HG02798 (cell line): ENCODE results near the gene GABRR2.

Experiments
- ATAC-seq: cut with Tn5 transposase; IDR thresholded peaks from one replicate; pipeline ENCODE4 v1.9.1; 2021; ENCODE audit warnings: mild to moderate bottlenecking; ENCODE audit not compliant: unreplicated experiment, poor library complexity

GABRR2 gene

DNA sequence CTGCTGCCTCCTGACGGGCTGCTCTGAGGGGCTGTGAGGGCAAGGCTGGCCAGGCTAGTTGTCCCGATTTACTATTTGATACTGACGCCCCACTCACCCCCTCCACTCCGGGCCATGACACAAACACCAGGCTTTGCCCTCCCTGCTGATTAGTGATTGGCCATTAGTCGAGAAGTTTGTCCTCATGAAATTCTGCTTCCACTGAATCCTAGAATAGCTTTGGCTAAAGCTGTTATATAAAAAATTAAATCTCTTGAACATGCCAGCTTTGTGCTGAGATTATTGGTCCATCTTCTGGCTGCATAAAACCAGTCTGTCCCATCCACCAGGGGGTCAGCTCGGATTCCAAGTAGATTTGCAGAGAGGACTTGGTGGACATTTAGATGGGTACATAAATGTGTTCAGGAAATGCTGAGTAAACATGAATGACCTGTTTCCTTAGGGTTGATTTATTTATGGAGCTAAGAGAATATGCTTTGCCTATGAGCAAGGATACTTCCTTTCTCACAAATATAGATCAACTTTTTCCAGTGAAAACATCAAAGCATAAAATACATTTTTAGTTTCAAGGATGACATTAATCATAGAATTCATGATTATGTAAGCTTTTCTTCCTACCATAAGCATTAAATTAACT, at the start of gene GABRR2:
Gene GABRR2, minus strand, starts transcription at position 51 of the 637 bp plus-strand sequence. CDS start 134 bp downstream, outside the sequence.
- ATAC-seq = no peak

DNA sequence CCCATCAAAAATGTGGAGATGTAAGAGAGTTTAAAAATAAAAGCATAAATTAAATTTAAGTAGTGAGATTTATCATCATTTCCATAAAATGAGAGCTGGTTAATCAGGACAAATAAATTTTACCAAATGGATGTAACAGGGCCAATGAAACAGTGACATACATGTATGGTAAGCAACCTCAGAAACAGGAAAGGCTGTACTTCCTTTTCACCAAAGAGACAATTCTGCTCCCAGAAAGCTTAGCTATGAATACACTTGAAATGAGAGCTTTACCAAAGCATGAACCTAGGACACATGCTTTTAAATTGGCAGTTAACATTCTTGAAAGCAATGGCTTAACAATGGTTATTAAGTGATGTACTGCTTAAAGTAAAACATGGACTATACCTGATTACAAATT, 49.5 kb upstream of the GABRR2 start:
- ATAC-seq = no peak

DNA sequence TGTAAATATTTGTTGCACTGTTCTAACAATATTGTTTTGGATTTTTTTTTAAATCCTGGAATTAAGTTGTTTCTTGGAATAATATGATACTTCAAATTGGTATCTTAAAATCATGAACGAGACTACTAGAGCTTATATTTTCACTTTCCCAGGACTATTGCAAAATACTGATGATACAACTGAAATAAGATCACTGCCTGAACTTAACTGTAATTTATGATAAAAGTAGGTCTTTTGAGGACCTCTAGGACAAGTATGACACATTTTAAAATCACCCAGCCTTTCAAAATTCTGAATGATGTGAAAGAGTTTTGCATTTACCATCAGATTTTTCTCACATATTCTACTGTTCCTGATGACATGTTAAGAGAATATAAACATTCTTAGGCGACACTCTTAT, 46.1 kb upstream of the GABRR2 start:
- ATAC-seq = no peak

DNA sequence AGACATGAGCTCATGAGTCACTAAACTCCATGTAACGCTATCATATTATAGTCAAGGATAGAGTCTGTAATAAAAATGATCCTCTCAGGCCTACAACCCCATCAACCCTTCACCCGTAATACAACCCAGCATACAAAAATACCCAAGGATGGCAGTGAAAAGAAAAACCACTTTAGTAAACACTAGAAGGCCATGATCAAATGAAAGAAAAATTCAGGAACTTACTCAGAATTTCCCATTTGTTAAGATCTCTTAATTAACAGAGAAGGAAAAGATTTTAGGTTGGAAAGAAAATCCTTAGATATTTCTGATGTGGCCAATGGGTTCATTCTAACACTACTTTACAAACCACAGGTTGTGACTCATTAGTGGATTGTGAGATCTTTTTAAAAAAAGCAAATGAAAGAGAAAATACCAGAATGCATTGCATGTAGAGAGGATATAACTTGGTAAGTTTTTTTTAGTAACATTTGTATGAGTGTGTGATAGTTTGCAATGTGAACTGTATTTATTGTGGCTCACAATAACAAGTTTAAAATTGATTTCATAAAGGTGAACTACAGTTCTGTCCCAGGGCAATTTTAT, 45.4 kb upstream of the GABRR2 start:
- ATAC-seq = peak; percentile 51

DNA sequence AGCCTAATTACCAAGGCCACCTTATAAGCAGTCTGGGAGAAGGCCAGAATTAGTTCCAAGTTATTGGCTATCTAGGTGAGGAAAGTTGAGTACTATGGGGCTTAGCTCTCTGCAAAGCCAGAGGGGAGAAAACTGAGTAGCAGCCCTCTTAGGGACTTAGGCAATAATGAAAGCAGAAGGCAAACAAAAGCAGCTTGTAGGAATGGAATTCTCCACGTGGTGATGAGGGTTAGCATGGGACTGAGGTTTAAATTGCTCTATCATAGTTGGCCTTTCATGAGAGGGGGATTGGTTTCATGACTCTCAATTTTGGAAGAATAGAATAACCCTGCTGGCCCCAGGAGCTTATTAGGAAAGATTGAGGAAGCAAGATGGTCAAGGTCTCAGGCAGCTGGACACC, 44.5 kb upstream of the GABRR2 start:
- no peak for ATAC-seq

DNA sequence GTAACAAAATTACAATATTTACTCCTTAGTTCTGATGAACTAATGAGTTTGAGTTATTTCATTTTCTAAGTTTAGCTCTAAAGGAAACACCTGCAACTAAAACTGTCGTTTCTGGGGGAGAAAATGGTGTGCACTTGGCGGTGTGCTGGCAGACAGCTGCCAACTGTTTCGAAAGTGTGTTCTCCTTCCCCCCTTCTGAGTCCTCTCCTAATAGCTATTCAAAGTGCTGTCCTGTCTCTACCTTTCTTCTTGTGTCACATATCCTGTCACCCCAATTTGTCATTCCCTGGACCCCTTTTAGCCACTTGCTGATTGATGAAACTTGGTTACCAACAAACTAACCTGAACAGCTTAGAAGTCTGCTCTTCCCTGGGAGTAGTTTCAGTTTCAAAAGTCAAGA, 42.3 kb upstream of the GABRR2 start:
- ATAC-seq = peak; percentile 57

DNA sequence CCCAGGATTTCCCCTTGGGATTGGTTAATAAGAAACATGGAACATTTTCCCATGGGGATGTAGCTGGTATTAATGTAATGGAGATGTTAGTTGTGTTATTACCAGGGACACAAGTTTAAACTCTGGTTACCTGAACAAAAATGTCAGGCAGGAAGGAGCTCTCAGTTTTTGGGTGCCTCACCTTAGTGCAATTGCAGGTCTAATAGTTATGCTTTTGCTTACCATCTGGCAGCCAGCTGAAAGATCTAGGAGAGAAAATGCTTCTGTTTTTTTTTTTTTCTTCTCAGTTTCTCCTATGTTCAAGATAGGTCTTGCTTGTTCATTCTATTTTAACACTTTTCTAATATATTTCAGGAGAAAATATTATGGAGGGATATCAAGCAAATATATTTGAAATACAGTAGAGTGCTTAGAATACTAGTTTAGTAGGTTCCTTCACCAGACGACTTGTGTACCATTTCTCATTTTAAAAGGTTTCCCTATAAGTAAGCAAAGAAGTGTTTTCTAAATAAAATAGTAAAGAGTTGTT, 41.6 kb upstream of the GABRR2 start:
- ATAC-seq = no peak

DNA sequence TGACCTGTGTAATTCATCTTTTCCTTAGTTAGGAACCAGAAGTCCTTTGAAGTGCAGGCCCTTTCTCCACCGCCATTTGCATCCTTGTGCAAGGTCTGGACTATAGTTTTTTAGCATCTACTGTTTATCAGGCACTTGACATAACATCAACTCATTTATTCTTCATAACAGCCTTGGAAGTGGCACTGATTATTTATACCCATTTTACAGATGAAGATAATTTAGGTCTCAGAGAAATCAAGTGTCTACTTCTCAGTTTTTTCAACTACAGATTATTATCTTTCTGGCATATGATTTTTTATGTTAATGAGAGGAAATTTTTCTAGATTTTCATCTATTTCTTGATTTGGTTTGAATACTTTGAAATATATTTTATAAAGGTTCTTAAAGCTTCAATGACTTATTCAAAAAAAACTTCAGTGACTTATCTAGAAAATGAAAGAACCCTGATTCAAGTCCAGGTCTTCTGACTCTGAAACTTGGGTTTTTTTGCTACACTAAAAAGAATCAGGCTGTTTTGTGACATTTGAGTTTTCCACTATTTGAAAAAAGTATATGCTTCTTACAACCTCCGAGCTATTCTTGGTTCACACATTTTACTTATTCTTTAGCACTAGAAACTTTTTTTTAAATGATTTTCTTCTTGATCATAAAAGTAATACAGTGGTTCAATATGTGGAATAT, 40.6 kb upstream of the GABRR2 start:
- no peak for ATAC-seq

DNA sequence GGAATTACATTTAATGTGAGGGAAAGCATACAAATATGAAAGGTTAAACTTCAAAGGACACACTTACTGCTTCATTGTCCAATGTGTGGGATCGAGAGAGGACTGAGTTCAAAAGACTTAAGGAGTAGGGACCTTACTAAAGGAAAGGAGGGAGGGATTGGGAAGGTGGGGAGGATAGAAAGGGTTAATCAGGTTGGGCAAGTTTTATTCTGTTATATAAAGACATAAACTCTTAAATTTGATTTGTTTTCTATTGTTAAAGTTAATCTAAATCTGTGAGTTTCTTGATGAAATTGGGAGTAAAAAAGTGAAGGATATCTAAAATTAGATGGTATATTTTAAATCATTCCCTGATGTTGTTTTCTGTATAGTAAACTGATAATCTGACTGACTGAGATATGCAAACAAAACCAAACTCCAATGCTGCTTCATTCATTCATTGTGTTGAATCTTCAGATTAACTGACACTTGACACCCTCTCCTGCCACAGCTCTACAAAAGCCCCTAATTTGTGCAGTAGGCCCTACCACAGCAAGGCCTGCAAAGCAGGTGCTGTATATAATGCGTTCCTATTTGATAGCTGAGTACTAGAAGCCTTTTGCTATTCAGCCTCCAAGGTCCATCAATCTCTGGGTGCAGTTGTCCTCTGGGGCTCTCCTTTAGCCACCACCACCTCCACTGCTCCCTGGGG, 38.7 kb upstream of the GABRR2 start:
- no peak for ATAC-seq

DNA sequence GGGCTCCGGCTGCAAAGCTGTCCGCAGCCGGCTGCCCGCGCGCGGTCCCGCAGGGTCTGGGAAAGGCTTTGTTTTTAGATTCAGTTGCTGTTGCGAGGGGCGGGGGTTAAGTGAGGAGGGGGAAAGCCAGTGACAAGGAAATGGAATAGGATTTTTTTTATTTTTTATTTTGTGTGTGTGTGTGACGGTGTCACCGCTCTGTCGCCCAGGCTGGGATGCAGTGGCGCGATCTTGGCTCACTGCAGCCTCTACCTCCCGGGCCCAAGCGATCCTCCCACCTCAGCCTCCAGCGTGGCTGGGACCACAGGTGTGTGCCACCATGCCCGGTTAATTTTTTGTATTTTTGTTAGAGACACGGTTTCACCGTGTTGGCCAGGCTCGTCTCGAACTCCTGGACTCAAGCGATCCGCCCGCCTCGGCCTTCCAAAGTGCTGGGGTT, 38.0 kb upstream of the GABRR2 start:
- ATAC-seq = no peak

DNA sequence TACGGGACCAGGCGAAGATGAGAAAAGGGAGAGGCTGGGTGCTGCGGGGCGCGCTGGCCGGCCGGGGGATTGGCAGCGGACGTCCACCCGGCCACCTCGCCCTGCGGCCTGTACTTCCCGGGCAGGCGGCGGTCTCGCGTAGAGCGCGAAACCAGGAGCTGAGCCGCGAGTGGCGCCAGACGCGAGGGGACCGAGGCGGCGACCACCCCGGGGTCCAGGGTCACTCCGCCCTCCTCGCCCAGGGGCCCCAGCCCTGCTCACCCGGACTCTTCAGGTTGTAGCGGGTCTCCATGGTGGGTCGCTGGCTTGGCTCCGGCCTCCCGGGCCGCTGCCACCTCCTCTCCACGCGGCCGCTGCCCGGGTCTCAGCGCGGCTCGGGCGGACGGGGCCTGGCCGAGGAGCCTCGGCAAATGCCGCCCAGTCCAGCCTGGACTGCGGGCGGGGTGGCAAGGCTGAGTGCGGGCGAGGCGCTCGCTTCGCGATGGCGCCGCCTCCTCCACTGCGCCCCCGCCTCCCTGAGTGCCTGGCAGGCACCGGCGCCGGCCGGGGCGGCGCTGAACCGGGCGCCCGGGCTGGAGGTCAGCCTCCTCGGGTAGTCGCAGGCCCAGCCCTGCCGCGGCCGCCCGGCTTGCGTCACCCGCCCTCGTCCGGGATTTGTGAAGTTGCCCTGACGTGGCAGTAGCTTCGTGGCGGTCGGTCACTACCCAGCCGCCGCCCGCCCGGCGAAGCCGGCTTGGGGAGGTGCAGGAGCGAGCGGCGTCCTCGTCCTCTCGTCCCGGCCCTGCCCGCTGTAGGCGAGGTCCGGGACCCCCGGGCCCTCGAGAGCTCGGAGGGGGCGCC, 37.4 kb upstream of the GABRR2 start, which contains the start of gene UBE2J1:
Gene UBE2J1, minus strand, starts transcription at position 445 of the 840 bp plus-strand sequence. Its CDS starts 153 bp downstream, at position 292.
- ATAC-seq = peak; percentile 66

DNA sequence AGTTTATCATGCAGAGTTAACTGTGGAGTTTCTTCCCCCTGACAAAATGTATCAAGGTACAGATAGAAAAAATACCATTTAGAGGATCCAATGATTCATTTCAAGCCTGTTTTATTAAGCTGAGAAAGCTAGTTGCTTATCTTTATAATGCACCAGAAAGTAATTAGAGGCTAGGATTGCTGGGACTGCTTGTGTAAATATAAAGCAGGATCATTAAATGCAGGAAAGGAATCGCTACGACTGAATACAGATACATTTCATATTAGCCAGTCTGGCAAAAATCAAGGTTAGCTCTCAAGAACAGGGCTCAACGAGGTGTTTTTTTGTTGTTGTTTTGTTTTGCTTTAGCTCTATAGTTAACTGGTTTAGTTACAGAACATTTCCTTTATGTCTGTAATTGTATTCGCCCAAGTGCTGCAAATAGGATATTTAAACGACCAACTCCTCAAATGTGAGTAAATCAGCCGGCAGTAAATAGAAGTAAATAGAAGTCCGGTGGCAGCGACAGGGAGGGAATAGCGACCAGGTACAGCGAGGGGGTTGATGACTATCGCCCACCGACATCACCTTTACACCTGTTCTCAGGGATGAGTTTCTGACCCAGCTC, 36.7 kb upstream of the GABRR2 start:
- no peak for ATAC-seq

DNA sequence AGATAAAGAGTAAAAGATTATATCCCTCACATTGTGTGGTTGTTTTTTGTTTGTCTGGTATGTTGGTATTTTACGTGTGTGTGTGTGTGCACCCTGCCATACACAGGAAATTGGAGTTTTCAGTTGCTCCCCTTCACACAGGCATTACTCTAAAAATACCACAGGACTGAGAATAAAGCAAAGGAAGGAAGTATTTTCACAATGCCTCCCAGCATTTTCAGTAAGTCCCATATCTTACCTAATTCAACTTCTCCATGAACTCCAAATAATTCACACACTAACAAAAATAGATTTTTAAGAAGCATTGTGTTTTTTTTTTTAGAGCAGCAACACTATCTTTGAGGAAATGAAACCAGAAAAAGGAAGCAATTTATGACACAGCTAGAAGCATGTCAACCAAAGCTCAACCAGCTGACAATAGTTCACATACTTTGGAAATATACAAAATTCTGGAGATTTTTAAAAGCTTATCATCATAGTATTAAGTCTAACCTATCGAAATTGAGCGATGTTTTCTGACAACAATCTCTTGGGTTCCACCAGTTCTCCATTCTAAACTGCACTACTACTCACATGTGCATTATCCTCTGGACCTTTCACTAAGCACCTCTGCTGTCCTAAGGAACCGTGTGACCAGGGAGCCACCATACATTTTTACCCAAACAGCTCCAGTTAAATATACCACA, 35.3 kb upstream of the GABRR2 start:
- ATAC-seq = peak; percentile 25

DNA sequence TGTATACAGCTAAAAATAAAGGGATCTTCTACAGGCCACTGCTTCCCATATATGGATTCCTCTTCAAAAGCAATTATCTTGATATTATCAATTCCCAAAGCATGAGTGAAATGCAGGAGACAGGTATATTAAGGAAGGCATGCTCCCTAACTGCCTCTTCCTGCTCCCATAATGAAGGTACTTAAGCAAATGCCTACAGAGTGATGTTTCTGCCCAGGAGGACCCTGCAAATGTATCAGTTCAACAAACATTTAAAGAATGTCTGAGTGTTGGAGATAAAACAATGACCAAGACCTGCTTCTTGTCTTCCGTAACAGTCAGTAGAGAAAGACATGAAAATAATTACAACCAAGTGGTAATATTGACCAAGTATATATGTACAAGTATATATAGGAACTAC, 33.3 kb upstream of the GABRR2 start:
- no peak for ATAC-seq

DNA sequence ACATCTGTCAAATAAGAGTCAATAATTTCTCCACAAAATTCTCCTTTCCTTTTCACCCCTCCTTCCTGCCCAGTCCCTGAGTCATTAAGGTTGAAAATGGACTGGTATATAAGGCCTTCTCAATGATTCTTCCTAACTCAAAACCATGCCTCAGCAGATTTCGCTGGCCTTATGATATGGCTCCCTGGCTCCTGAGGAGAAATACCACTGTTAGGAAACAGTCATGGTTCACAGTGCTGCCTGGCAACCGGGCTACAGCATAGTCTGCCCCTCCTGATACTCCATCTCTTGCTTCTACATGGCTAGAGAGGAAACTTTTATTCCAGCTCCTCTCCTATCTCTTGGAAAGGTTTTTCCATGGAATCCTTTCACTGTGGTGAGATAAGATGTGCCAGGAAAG, 32.7 kb upstream of the GABRR2 start:
- no peak for ATAC-seq

DNA sequence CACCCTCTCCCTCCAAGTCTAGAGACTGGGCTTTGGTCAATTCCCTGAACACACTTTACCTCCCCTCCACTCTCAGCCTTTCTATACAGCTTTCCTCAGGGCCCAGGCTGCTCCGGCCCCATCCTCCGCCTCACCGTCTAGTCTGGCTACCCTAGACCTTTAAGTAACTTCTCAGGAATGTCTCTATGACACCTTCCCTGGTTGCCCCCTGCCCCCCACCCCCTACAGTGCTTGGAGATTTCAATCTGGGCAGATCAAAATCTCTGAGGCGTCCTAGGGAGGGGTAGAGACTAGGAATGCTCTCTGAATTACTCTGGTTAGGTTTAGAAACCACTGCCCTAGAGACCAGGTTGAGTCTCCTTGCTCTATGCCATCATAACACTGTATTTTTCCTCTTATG, 31.3 kb upstream of the GABRR2 start:
- no peak for ATAC-seq

DNA sequence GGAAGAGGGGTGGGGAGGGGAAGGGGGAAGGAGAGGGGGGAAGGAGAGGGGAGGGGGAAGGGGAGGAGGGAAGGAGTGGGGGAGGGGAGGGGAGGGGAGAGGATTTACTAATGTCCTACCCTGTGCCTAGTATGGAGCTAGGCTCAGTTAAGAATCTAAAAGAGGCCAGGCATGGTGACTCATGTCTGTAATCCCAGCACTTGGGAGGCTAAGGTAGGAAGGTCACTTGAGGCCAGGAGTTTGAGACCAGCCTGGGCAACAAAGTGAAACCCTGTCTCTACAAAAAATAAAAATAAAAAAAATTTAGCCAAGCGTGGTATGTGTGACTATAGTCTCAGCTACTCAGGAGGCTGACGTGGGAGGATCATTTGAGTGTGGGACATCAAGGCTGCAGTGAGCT, 24.5 kb upstream of the GABRR2 start:
- no peak for ATAC-seq

DNA sequence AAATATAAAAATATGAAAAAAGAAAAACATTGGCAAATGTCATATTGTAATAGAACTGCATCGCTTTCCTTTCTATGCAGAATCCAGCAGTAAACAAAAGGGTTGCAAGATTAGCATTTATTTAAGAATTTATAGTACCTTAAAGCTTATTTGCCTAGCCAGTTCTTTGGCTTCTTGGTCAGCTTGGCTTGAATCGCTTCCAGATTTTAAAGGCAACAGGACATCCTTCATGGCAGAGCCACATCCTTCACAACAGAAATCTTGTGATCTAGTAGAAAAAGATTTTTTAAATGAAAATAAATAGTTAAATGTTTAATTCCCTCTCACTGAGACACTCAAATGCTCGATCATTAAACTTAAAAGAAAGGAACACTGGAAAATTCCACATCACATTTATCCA, 20.1 kb upstream of the GABRR2 start:
- no peak for ATAC-seq

DNA sequence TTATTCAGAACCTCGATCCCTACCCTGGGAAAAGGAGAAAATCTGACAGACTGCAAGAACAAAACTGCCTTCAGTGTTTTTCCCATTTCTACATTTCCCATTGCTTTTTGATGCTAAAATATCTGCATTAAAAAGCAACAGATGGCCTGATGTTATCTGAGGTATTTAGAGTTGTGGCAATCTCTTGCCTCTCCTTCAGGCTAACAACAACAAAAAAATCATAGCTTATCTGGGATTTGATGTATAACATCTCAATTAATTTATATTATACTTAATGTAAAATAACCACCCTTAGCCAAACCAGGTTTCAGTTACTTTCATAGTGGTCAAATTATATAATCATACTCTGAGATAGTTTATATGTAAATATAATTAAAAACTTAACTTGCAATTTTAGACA, 15.8 kb upstream of the GABRR2 start:
- no peak for ATAC-seq
